HCT116 (cell line): Measurements from ENCODE around the gene MEIOC.
A peak's percentile ranks its signal among the peaks of the same experiment; 100 is the strongest.

ENCODE experiments used
- JUND ChIP-seq: IDR thresholded peaks from 2 replicates; pipeline ENCODE4 v1.6.1; 2012
- POLR2A ChIP-seq: IDR thresholded peaks from 2 replicates; pipeline ENCODE4 v1.7.0; 2011; ENCODE audit warnings: borderline replicate concordance; ENCODE audit not compliant: insufficient read depth, insufficient read length; ENCODE audit errors: extremely low read depth
- TF ChIP-seq, protein P1 (sequence below): IDR thresholded peaks from 2 replicates; pipeline ENCODE4 v1.6.1; 2012
- TF ChIP-seq, protein P2 (sequence below), 3 experiments: fragments of 200-600 bp in 1 of 3; sonication (generic) in 1 of 3; IDR thresholded peaks in 2 of 3; conservative IDR thresholded peaks in 1 of 3; 2 replicates each; pipeline ENCODE4 v1.5.1; 2012 to 2017; ENCODE audit warnings: low read depth in 2 of 3, low read length in 2 of 3, antibody characterized with exemption in 1 of 3, borderline replicate concordance in 1 of 3, control low read depth in 1 of 3, mild to moderate bottlenecking in 1 of 3, mixed read lengths in 1 of 3, mixed run types in 1 of 3, moderate library complexity in 1 of 3; ENCODE audit not compliant: insufficient read depth in 1 of 3

DNA sequence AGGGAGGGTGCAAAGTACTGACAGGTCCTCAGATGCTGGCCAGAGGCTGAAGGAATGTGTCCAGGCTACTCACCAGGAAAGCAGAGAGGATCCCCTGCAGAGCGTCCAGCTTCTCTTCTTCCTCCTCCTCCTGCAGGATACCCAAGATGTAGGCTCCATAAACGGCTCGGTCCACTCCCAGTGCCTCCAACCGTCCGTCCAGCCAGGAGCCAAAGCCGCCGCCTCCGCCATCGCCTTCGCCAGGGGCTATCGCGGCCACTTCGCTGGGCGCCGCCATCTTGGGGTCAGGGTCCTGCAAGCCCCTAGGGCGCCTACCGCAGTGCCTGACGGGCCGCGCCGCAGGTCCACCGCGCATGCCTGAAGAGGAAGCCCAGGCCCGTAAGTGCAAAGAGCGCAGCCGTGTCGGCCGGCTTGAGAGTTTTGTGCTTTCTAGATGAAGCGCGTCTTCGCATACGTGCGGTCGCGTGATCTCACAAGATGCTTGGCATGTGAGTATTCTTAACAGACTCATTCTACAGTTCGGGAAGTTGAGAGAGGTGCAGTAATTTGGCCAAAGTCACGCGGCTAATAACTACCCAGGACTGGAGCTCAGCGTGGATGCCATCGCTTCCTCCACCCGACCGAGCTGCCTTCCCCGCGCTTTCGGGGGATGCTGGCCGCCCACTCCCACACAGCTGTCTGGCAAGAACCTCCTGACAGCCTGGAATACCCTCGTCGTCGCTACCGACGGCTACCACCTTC lies 33.4 kb downstream of the MEIOC start, which contains the start of gene CCDC43:
- TF ChIP-seq, protein P1, sequence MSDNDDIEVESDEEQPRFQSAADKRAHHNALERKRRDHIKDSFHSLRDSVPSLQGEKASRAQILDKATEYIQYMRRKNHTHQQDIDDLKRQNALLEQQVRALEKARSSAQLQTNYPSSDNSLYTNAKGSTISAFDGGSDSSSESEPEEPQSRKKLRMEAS: peak; percentile 85
- TF ChIP-seq POLR2A: peak; percentile 87
- TF ChIP-seq, protein P2, sequence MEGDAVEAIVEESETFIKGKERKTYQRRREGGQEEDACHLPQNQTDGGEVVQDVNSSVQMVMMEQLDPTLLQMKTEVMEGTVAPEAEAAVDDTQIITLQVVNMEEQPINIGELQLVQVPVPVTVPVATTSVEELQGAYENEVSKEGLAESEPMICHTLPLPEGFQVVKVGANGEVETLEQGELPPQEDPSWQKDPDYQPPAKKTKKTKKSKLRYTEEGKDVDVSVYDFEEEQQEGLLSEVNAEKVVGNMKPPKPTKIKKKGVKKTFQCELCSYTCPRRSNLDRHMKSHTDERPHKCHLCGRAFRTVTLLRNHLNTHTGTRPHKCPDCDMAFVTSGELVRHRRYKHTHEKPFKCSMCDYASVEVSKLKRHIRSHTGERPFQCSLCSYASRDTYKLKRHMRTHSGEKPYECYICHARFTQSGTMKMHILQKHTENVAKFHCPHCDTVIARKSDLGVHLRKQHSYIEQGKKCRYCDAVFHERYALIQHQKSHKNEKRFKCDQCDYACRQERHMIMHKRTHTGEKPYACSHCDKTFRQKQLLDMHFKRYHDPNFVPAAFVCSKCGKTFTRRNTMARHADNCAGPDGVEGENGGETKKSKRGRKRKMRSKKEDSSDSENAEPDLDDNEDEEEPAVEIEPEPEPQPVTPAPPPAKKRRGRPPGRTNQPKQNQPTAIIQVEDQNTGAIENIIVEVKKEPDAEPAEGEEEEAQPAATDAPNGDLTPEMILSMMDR (IDR thresholded peaks at IDR 0.05 in 2 of 3, conservative IDR thresholded peaks at IDR 0.05 in 1 of 3; ENCODE audit: borderline replicate concordance in 1 of 3, insufficient read depth in 1 of 3, low read depth in 2 of 3, low read length in 2 of 3): no peak
- TF ChIP-seq JUND: no peak
